Glutamatergic neuron (in vitro differentiated cells): Measurements from ENCODE around the gene SLC10A2. TPM values are rescaled to one million over a fixed set of nuclear protein-coding genes. Genes with fewer than 3 reads are reported as not detected.

Source experiments
- DNase-seq: peaks from one replicate; pipeline ENCODE4 v3.0.0; 2022
- H3K27ac Mint-ChIP-seq: one replicate; pipeline ENCODE4 v1.8.0; 2020; ENCODE audit warnings: mild to moderate bottlenecking, mixed read lengths, inconsistent platforms; ENCODE audit not compliant: unreplicated experiment
- H3K27me3 Mint-ChIP-seq: one replicate; pipeline ENCODE4 v1.8.0; 2020; ENCODE audit warnings: mild to moderate bottlenecking, moderate library complexity, mixed read lengths, inconsistent platforms; ENCODE audit not compliant: unreplicated experiment
- H3K36me3 Mint-ChIP-seq: one replicate; pipeline ENCODE4 v1.8.0; 2020; ENCODE audit warnings: mild to moderate bottlenecking, mixed read lengths, inconsistent platforms; ENCODE audit not compliant: unreplicated experiment
- H3K4me1 Mint-ChIP-seq: one replicate; pipeline ENCODE4 v1.8.0; 2020; ENCODE audit warnings: mild to moderate bottlenecking, low read depth, mixed read lengths, inconsistent platforms; ENCODE audit not compliant: unreplicated experiment
- H3K4me3 Mint-ChIP-seq: one replicate; pipeline ENCODE4 v1.8.0; 2020; ENCODE audit warnings: mild to moderate bottlenecking, mixed read lengths, inconsistent platforms; ENCODE audit not compliant: unreplicated experiment
- H3K9me3 Mint-ChIP-seq: one replicate; pipeline ENCODE4 v1.8.0; 2020; ENCODE audit warnings: mild to moderate bottlenecking, moderate library complexity, mixed read lengths, inconsistent platforms; ENCODE audit not compliant: unreplicated experiment
- CTCF ChIP-seq: fragments of 200-600 bp; sonication (generic); IDR thresholded peaks from one replicate; pipeline ENCODE4 v1.5.0; 2021; ENCODE audit not compliant: partially characterized antibody, unreplicated experiment
- total RNA-seq: library from RNA; stranded (reverse); fragmentation: NEBNext Ultra II Directional; extraction: Animal tissue kit (Norgen Biotek cat#: 25700); gene quantifications from one replicate; pipeline ENCODE4 v1.2.1, GENCODE V29; 2021; ENCODE audit not compliant: unreplicated experiment

The SLC10A2 gene
- total RNA-seq, 1 donor from 2014 or later = not detected

- H3K4me3 Mint-ChIP-seq = no peak overlapping the region
- no peaks in the 10 kb centered on the region for H3K9me3 Mint-ChIP-seq
- DNase-seq = no peak
- no peak overlapping the region for H3K27ac Mint-ChIP-seq
- H3K4me1 Mint-ChIP-seq = no peaks in the 10 kb centered on the region
- H3K27me3 Mint-ChIP-seq = no peaks in the 10 kb centered on the region
- no peaks in the 10 kb centered on the region for H3K36me3 Mint-ChIP-seq
- no peak for TF ChIP-seq CTCF
Observed at GRCh38 chr13:103007427-103007762, 58.8 kb downstream of the SLC10A2 start.

- Mint-ChIP-seq H3K27ac (no peak overlapping the region), H3K36me3 (no peaks in the 10 kb centered on the region), H3K27me3 (no peaks in the 10 kb centered on the region), H3K4me1 (no peaks in the 10 kb centered on the region), H3K4me3 (no peak overlapping the region), H3K9me3 (no peaks in the 10 kb centered on the region)
- TF ChIP-seq CTCF = no peak
- DNase-seq = no peak
Observed at GRCh38 chr13:103006641-103007426, 59.4 kb downstream of the SLC10A2 start.

- Mint-ChIP-seq H3K27ac (no peak overlapping the region), H3K4me1 (no peaks in the 10 kb centered on the region)
Observed at GRCh38 chr13:103004661-103005345, 61.4 kb downstream of the SLC10A2 start.

GRCh38 chr13:103003631-103004030 lies 62.6 kb downstream of the SLC10A2 start:
- DNase-seq = no peak
- H3K4me1 Mint-ChIP-seq = no peaks in the 10 kb centered on the region
- no peaks in the 10 kb centered on the region for H3K36me3 Mint-ChIP-seq
- TF ChIP-seq CTCF = no peak
- no peaks in the 10 kb centered on the region for H3K9me3 Mint-ChIP-seq
- no peak overlapping the region for H3K27ac Mint-ChIP-seq
- H3K4me3 Mint-ChIP-seq = no peak overlapping the region
- H3K27me3 Mint-ChIP-seq = no peaks in the 10 kb centered on the region

More at GRCh38 chr13:103004661-103005345, 61.4 kb downstream of the SLC10A2 start:
- H3K4me3 Mint-ChIP-seq = no peak overlapping the region
- H3K9me3 Mint-ChIP-seq = no peaks in the 10 kb centered on the region
- no peak for DNase-seq
- TF ChIP-seq CTCF = no peak
- H3K36me3 Mint-ChIP-seq = no peaks in the 10 kb centered on the region
- H3K27me3 Mint-ChIP-seq = no peaks in the 10 kb centered on the region

- H3K36me3 Mint-ChIP-seq = no peaks in the 10 kb centered on the region
- TF ChIP-seq CTCF = no peak
- no peaks in the 10 kb centered on the region for H3K9me3 Mint-ChIP-seq
- DNase-seq = no peak
- H3K4me3 Mint-ChIP-seq = no peak overlapping the region
- no peaks in the 10 kb centered on the region for H3K27me3 Mint-ChIP-seq
- H3K4me1 Mint-ChIP-seq = no peaks in the 10 kb centered on the region
- no peak overlapping the region for H3K27ac Mint-ChIP-seq
Observed at GRCh38 chr13:103002279-103002678, 63.9 kb downstream of the SLC10A2 start.
